ENCODE measurements around the gene CELSR1.

The CELSR1 gene

DNA sequence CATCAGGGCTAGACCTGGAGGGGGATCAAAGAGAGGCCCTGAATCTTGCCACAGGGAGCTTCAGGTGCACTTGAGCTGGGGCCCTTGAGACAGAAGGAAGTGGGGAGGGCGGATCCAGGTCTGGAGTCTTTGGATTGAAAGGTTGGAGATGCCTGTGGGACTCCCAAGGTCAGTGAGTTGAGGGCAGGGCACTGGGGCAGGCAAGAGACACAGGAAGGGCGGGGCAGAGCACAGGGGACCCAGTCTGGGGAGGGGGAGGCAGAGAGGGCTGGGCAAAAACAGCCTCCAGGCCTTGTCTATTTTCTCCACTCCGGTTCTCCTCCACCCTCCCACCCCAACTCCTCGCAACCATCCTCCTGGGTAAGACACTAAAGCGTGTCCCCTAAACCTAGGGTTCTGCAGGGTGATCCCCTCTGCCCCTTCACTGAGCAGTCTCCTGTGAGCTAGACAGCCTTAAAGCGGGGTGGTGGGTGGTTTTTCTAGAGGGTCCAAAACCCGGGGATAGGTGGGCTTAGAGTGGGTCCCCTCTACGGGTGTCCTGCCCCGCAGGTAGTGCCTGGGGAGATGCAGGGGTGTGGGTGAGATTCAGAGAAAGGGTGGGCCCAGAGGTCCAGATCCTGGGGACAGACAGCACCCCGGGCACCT lies 38.6 kb upstream of the CELSR1 start:
- DNase-seq (ENCODE audit: low spot score): peak; percentile 50

DNA sequence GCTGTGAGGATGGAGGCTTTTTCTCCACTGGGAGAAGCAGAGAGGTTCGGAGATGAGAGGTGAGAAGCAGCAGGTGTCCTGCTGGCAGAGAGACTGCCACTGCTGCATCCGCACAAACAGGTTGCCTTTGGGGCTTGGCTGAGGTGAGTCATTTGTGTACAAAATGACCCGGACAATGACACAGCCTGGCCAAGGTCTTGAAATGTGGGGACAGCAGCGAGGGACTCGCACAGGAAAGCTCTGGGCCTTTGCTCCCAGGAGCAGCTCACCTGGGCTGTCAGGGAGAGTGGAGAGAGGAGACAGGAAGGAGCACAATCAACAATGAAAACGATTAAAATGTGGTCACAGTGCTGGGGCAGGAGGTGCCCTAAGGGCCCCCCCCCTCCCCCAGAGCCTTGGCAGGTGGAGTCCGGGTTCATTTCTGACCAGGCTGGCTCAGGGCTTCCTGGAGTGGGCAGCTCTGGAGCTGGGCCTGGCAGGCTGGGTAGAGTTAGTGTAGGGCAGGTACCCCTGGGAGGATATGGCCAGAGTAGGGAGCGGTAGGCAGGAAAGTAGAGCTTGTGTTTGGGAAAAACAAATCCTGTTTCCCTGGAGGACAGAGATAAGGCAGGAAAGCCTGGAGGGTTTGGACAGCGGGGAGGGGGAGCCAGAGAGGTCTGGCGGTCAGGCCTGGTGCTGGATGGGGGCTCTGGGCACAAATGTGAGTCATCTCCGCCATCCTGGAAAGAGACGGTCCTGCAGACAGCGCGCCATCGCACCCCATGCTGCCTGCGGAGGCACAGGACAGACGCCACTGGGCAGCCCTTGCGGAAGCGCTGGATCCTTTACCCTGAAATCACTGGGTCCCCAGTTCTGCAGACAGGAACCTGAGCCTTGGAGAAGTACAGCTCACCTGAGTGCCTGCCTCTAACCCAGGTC lies 37.8 kb upstream of the CELSR1 start:
- peak; percentile 60 for DNase-seq (ENCODE audit: low spot score)

DNA sequence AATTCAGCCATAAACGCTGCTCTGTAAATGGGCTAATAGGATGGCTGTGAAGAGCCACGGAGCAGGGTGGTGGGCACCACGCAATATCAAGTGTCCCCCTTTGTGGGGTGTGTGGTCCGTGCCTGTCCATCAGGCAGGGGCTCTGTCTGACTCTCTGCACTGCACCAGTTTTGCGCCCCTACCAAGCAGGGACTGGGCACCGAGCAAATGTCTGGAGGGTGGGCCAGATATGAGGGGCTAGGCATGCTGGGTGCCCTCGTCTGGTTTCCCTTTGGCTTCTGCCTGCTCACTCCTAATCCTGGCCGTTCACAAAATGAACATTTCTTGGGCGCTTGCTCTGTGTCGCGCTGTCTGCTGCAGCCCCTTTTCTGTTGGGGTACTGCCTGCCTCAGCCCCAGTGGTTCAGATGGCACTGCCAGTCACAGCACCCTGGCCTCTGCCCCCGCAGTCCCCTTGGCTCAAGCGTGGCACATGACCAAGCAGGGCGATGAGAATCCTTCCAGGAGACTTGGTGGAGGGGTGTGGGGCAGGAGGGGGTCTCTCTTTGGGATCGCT lies 37.1 kb upstream of the CELSR1 start:
- no peak for DNase-seq (ENCODE audit: low spot score)

DNA sequence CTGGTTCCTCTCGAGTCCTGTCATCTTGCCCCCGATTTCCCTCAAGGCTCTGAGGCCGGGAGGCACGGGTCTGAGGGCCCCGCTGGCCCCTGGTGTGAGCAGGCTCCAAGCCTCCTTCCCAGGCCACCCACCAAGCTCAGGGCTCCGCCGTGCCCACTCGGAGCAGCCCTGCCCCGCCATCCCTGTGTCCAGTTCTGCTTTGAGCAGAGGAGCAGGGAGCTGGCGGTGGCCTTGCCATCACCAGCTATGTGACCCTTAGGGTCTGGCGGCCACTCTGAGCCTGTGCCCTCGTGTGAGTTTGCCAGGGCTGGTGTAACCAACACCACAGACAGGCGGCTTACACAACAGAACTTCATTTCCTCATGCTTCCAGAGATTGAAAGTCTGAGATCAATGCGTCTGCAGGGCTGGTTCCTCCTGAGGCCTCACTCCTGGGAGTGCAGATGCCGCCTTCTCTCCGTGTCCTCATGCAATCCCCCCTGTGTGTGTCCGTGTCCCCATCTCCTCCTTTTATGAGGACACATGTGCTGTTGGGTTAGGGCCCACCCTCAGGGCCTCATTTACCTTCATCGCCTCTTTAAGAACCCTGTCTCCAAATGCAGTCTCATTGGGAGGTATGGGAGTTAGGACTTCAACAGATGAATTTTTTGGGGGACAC lies 36.5 kb upstream of the CELSR1 start:
- DNase-seq (ENCODE audit: low spot score): no peak

DNA sequence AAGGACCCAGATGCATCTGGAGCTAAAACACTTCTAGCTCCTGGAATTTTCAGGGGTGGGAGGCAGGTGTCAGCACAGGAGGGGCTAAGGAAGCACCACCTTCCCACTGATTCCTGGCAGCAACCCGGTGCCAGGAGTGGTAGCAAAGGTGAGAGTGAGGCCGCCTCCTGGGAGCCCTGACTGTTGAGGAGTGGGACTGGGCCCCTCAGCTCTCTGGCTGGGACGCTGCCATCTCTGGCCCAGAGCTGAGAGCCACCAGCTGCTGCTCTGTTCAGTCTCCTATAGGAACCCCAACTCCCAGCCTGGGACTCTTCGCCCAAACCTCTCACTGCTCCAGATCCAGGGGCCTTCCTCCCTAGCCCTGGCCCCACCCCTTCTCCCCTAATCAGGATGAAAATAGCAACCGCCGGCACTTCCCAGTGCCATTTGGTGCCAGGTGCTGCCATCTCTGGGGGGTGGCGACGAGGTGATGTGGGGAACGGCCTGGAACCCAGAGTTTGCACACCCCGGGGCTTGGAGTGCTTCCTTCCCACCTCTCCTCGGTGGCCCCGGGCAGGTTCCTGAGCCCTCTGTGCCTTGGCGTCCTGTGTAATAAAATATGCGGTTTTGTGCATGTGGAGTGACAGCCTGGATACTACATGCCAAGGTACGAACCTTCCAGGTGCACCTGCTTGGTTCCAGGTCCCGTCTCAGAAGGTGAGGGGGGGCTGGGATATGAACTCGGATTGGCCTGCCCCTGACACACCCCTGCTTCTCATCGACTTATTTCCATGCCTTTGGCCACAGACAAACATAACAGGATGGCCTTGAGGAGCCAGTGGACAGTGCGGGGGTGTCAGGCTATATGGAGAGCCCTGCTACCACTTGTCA lies 35.7 kb upstream of the CELSR1 start:
- DNase-seq (ENCODE audit: low spot score): no peak

DNA sequence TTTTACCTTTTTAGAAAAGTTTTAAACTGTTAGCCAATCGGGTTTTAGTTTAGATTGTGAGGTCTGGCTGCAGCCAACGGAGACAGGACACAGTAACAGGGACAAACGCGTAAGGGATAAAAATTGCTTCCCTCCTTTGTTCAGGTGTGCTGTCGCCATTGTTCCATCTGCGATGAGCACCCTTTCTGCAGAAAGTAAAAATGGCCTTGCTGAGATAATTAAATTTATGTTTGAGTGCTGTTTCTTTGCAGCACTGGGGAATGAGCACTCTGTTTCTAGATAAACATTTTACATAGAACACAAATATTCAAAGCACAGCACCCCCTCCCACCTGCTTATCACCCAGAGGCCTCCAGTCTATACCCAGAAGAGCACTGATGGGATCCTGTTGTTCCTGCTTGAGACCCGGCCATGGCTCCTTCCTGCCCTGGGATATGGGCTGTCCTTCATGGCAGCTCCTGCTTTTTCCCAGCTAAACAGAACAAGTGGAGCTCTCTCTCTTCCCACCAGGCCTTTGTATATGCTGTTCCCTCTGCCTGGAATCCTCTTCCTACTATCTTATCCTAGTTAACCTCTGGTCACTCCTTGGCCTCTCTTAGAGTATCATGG lies 34.3 kb upstream of the CELSR1 start:
- no peak for DNase-seq (ENCODE audit: low spot score)

DNA sequence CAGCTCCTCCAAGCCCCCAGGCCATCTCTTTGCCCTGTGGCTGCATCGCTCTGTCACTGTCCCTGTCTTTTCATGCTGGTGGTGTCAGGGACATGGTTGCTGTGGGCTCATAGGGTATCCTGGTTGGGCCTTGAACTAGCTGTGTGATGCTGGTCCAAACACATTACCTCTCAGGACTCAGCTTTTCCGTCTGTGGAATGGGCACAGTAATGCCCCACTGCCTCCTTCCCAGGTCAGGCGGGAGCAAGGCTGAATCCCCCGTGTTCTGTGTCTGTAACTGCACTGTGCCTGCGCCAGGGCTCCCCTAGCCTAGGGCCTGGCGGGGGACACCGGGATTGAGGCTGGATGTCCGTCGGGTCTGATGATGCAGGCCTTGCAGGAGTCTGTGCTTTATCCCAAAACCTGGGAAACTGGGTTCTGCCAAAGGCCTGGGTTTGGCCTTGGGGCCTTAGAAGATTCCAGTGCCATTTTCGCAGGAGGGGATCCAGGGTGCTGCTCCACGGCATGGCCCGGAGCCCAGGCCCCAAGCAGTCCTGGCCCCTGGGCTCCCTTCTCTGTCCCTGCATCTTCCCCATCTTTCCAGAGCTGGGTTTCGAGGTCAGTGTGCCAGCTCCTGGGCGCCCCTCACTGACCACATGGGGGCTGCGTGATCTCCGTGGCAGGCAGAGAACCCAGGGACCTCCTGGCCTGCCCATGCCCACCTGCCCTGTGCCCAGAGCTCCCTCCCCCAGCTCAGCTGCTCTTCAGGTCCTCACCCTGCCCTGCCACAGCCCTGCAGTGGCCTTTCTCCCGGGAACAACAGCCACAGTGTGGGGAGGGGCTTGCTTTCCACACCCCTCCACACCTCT lies 32.7 kb upstream of the CELSR1 start:
- no peak for DNase-seq (ENCODE audit: low spot score)

DNA sequence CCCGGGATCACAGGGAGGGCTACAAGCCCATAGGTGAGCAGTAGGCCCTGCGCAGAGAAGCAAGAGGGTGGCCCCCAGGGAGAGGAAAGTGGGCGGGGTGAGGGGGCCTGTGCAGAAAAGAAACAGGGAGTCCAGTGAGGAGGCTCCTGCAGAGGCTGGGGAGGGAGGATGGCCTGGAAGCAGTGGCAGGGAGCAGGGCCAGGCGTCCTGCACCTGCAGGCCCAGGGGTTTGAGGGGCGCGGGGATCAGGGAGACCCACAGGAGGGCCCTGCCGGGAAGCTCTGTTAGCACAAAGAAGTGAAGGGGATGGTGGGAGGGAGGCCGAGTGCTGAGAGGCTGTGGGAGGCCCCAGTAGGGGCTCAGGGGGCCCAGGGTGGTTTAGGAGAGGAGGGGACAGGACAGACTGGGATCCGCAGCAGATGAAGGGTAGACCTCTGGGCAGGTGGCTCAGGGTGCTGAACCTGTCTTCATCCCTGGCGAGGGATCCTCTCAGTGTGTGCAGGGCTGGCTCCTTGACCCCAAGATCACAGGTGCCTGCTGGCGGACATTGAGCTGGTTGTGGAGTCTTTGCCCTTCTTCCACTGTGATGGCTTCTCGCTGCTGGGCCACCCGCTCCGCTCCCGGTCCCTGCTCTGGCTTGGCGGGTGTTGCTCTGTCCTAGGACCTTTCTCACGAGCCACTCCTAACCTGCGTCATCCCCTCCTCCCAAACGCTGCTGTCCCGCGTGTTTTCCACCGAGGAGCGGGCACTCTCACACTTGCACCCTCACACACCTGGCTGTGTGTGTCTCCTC lies 31.8 kb upstream of the CELSR1 start:
- DNase-seq (ENCODE audit: low spot score): no peak

DNA sequence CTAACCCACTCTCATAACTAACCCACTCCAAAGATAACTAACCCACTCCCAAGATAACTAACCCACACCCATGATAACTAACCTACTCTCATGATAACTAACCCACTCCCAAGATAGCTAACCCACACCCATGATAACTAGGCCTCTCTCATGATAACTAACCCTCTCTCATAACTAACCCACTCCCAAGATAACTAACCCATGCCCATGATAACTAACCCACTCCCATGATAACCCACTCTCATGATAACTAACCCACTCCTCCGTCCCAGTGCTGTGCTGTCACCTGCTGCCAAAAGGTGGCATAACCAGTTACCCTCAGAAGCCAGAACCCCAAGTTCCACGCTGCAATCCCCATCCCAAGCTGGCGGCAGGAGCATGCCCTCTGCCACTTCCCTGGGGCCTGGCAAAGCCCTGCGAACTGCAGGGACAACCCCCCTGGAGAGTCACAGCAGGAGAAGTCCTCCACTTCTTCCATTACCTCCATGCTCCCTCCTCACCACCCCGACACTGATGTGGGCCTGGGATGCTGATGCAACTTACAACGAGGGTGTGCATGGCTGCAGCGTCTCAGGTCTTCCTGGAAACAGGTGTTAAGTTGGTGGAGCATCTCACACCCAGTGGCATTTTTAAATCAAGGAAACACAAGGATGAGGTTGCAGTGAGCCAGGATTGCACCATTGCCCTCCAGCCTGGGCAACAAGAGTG lies 30.8 kb upstream of the CELSR1 start:
- DNase-seq (ENCODE audit: low spot score): no peak

DNA sequence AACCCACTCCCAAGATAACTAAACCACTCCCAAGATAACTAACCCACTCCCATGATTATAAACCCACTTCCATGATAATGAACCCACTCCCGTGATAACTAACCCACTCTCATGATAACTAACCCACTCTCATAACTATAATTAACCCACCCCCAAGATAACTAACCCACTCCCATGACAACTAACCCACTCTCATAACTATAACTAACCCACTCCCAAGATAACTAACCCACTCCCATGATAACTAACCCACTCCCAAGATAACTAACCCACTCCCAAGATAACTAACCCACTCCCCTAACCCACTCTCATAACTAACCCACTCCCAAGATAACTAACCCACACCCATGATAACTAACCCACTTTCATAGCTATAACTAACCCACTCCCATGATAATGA lies 30.1 kb upstream of the CELSR1 start:
- no peak for DNase-seq (ENCODE audit: low spot score)

DNA sequence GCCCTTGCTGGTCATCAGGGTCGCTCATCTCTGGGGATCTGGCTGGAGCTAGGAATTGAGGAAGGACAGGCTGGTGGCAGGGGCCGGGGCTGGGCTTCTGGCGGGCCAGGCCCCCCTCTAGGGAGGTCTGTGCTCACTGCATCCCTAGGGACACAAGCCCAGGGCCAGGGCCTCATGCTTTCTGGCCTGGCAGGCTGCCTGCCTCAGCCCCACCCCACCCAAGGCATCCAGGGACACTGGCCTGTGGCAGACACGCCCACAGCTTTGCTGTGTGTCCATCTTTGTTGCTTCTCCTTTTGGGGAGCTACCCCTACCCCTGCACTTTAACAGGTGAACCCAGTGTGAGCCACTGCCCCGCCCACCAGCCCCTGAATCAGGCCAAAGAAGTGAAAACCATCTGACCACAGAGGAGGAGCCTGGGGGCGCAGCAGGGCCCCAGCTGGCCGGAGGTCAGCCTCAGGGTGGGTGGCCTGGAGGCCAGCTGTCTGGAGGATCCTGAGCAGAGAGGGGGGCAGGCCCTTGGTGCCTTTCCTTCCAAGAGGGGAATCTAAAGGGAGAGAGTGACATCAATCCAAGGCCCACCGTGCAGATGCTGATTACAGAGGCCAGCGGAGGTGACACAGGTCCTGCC lies 26.8 kb upstream of the CELSR1 start:
- no peak for DNase-seq (ENCODE audit: low spot score)

DNA sequence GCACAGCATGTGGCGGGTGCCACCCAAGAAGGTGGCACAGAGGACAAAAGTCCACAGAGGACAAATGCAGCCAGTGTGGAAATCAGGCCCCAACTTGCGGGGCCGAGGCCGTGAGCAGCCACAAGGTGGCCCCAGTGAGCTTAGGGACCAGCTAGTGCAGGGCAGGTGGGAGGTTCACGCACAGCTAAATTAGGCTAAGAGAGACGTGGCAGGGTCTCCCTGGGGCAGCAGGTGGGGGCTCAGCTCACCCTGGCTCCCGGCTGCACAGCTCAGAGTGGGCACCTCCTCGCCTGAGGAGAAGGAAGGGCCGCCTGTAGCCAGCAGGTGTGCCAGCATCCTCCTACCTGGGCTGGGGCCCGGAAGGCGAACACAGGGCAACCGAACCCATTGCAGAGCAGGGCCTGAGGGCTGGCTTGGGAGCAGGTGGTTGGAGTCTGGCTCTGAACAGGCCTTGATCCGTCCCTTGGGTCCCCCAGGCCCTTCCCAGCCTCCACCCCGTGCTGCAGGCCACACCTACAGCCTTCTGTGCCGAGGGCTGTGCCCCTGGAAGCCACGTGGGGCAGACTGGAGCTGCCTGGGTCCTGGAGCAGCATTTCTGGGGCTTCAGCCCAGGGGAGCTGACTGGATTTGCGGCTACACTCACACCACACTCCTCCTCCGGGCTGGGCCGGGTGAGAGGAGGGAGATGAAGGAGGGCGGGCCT lies 26.1 kb upstream of the CELSR1 start:
- peak; percentile 91 for DNase-seq (ENCODE audit: low spot score)

DNA sequence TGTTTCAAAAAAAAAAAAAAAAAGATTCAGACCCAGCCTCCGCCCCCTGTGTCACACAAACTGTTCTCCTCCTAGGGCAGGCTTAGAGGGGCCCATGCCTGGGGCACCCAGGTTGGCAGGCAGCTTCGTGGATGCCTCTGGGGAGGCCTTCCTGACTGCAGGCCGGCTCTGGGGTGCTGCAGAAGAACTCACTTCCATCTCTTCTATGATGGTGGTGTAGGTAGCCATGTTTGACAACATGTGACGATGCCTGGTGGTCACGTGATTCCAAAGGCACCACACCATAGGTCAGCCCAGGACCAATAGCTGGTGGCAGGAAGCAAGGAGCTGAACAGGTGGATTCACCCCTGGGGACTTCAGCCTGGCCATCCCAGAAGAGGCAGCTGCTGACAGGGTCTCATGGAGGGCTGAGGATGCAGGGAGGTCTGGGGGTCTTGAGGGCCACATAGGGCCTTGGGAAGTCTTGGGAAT lies 24.1 kb upstream of the CELSR1 start:
- DNase-seq (ENCODE audit: low spot score): no peak

DNA sequence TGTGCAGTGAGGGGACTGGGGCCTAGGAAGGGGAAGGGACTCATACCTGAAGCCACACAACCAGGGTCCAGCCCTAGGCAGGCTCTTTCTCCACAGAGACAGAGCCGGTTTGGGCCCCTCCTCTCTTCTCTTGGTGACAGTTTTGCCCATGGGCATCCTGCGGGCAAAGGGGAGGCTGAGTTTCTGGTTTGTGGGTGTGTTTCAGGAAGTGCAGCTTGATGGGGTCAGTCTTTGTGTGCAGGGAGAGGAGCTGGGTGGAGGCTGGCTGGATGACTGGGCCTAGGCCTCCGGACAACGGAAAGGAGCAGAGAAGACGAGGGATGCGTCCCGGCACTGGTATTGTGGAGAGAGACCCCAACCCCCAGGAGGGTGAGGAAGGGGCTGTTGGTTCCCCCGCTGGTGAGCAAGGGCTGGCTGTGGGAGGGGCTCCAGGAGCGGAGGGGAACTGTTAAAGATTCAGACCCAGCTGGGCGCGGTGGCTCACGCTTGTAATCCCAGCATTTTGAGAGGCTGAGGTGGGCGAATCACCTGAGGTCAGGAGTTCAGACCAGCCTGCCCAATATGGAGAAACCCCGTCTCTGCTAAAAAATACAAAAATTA lies 23.4 kb upstream of the CELSR1 start:
- DNase-seq (ENCODE audit: low spot score): no peak

DNA sequence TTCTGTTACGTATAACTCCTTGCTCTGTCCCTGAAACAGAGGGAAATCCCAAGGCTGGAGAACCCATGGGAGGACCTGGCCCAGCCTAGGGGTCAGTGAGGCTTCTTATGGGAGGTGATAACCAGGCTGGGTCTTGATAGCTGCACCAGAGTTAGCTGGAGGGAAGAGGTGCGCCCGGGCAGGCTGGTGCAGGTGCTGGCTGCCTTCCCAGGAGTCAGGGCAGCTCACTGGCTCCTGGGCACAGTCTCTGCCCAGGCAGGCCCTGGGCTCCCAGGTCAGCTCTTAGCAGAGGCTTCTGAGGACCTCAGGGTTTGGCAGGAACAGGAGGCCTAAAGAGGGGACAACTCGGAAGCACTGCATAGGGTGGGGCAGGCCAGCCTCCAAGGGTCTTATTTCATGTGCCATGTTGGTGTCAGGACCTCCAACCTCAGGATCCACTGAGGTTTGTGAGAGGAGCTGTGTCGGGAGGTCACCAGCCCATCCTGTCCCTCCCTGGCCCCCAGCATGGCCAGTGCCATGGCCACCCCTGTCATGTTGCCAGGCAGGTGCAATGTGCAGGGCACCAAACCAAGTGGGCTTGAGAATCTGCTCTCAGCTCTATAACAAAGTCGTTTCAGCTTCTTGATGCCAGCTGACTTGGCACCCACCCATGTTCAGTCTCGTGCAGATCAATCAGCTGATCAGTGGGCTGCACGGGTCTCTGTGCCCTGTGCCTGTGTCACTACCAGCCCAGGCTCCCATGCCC lies 20.5 kb upstream of the CELSR1 start:
- DNase-seq (ENCODE audit: low spot score): no peak

DNA sequence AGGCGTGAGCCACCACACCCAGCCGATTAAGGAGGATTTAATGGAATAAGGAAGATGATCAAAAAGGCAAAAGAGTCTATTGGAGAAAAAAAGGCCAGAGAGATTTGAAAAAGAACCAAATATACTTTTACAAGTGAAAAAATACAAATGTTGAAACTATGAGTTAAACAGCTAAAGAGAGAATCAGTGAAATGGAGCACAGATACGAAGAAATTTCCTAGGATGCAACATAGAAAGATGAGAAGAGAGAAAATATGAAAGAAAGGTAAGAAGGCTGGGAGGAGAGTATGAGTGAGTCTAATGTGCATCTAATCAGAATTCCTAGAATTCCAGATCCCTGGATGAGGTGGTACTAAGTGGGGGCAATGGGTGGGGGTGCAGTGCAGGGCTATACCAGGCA lies 19.4 kb upstream of the CELSR1 start:
- DNase-seq (ENCODE audit: low spot score): no peak

DNA sequence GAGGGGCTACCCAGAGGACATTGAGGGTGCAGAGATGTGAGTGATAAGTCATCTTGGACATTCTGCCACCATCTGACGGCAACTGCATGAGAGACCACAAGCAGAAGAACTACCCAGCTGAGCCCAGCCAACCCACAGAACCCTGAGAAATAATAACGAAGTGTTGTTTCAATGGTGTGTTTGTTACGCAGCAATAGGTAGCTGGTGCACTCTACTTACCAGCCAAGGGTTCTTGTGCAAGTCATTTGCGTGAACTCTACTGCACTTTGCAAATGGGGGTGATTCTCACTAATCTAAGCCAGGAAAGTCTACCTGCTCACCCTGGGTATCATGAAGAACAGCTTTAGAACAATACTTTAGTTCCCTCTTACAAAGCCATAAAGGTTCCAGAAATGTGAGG lies 15.8 kb upstream of the CELSR1 start:
- no peak for DNase-seq (ENCODE audit: low spot score)

All from HuH-7 (cell line).